Caco-2 (cell line): ENCODE data around the gene CLIC3. TPM values are rescaled to one million over a fixed set of nuclear protein-coding genes. Genes with fewer than 3 reads are reported as not detected.

ENCODE experiments used
- BruUV-seq: library from RNA; stranded (reverse); fragments of 400-500 nt; replicated peaks from 2 replicates; lab custom pipeline; 2021; lab: Mats Ljungman, UMichigan
- CTCF ChIA-PET: fragments of 300-600 bp; sonication (Branson Sonifier 250); formaldehyde crosslinking; loops from one replicate; lab custom pipeline; 2022; ENCODE audit warnings: antibody characterized with exemption; lab: Charles Lee
- POLR2A ChIA-PET: fragments of 300-600 bp; sonication (Branson Sonifier 250); formaldehyde crosslinking; loops from one replicate; lab custom pipeline; 2022; ENCODE audit warnings: antibody characterized with exemption; lab: Charles Lee
- DNase-seq, 2 experiments: peaks; one replicate each; pipeline versions ENCODE4 v3.0.0 to v3.0.0-alpha.2; 2020 to 2022
- H3K27me3 ChIP-seq: replicated peaks from 2 replicates; pipeline ENCODE4 v1.6.0; 2011; ENCODE audit warnings: low read length; ENCODE audit not compliant: control insufficient read depth, insufficient read depth
- H3K36me3 ChIP-seq: 2 replicates; pipeline ENCODE4 v1.5.1; 2011; ENCODE audit warnings: low read length; ENCODE audit not compliant: control insufficient read depth, insufficient read depth
- H3K4me1 ChIP-seq: fragments of 250-450 bp; sonication (Bioruptor Pico); 2 replicates; pipeline ENCODE4 v1.5.1; 2020; ENCODE audit warnings: mild to moderate bottlenecking
- H3K4me3 ChIP-seq: 2 replicates; pipeline ENCODE4 v1.5.1; 2011; ENCODE audit warnings: low read depth, mild to moderate bottlenecking, control low read depth, low read length
- H3K9me3 ChIP-seq: fragments of 250-450 bp; sonication (Bioruptor Pico); 2 replicates; pipeline ENCODE4 v1.5.1; 2020; ENCODE audit warnings: mild to moderate bottlenecking, moderate library complexity
- H3K27ac Mint-ChIP-seq: one replicate; pipeline ENCODE4 v1.8.0; 2022; ENCODE audit warnings: mixed read lengths; ENCODE audit not compliant: unreplicated experiment
- H3K27me3 Mint-ChIP-seq: one replicate; pipeline ENCODE4 v1.8.0; 2022; ENCODE audit warnings: mixed read lengths; ENCODE audit not compliant: insufficient read depth, unreplicated experiment
- H3K36me3 Mint-ChIP-seq: one replicate; pipeline ENCODE4 v1.8.0; 2022; ENCODE audit warnings: mild to moderate bottlenecking, mixed read lengths; ENCODE audit not compliant: insufficient read depth, unreplicated experiment
- H3K4me1 Mint-ChIP-seq: one replicate; pipeline ENCODE4 v1.8.0; 2022; ENCODE audit warnings: low read depth, mixed read lengths; ENCODE audit not compliant: unreplicated experiment
- H3K4me3 Mint-ChIP-seq: one replicate; pipeline ENCODE4 v1.8.0; 2022; ENCODE audit warnings: mild to moderate bottlenecking, moderate library complexity, mixed read lengths; ENCODE audit not compliant: unreplicated experiment
- H3K9me3 Mint-ChIP-seq: one replicate; pipeline ENCODE4 v1.8.0; 2022; ENCODE audit warnings: mixed read lengths; ENCODE audit not compliant: unreplicated experiment
- intact Hi-C: fragments of 100-400 bp; cut with micrococcal nuclease; formaldehyde crosslinking; loops from one replicate; pipeline ENCODE4 v1.10.0; 2022; ENCODE audit not compliant: unreplicated experiment
- total RNA-seq: library from RNA; stranded (reverse); gene quantifications from 2 replicates; pipeline ENCODE4 v1.2.3, GENCODE V29; 2022
- TF ChIP-seq, protein P1 (sequence below), 2 experiments: fragments of 200-600 bp in 1 of 2; IDR thresholded peaks; 1 replicate in 1 of 2; 2 replicates in 1 of 2; pipeline versions ENCODE4 v1.5.1 to v1.8.0; 2011 to 2022; ENCODE audit warnings: antibody characterized with exemption in 1 of 2, control low read depth in 1 of 2, inconsistent platforms in 1 of 2, low read depth in 1 of 2, low read length in 1 of 2, mild to moderate bottlenecking in 1 of 2, moderate library complexity in 1 of 2; ENCODE audit not compliant: insufficient read depth in 1 of 2, severe bottlenecking in 1 of 2, unreplicated experiment in 1 of 2

Gene CLIC3
- total RNA-seq, 1 experiment from 2014 or later: 4.7 TPM

- no peak overlapping the region for H3K27ac Mint-ChIP-seq
- CTCF ChIA-PET: interaction anchor here (0.5 to 2.6 kb wide), 16 partner anchors 12 to 342 kb away, joined by 3 to 42 read pairs (median 4); partner anchors contain the start of genes AJM1, CLIC3, MAN1B1 and PAXX
- TF ChIP-seq, protein P1, sequence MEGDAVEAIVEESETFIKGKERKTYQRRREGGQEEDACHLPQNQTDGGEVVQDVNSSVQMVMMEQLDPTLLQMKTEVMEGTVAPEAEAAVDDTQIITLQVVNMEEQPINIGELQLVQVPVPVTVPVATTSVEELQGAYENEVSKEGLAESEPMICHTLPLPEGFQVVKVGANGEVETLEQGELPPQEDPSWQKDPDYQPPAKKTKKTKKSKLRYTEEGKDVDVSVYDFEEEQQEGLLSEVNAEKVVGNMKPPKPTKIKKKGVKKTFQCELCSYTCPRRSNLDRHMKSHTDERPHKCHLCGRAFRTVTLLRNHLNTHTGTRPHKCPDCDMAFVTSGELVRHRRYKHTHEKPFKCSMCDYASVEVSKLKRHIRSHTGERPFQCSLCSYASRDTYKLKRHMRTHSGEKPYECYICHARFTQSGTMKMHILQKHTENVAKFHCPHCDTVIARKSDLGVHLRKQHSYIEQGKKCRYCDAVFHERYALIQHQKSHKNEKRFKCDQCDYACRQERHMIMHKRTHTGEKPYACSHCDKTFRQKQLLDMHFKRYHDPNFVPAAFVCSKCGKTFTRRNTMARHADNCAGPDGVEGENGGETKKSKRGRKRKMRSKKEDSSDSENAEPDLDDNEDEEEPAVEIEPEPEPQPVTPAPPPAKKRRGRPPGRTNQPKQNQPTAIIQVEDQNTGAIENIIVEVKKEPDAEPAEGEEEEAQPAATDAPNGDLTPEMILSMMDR (IDR thresholded peaks at IDR 0.05; ENCODE audit: insufficient read depth in 1 of 2, low read depth in 1 of 2, low read length in 1 of 2, severe bottlenecking in 1 of 2, unreplicated experiment in 1 of 2): peak; percentile 37 to 52
- peak overlapping the region; percentile 76 for H3K4me3 Mint-ChIP-seq
- intact Hi-C loops: loop anchor here (2.0 to 10.0 kb wide), 4 partner anchors 49 to 161 kb away; partner anchors contain the start of genes ABCA2, AJM1, CLIC3 and PHPT1
- no peaks in the 10 kb centered on the region for H3K9me3 Mint-ChIP-seq
- Histone ChIP-seq H3K9me3 (no peaks in the 10 kb centered on the region), H3K4me1 (peaks cover 49% of the 10 kb centered on the region), H3K36me3 (no peaks in the 10 kb centered on the region; the same call in 1 of the 2 replicates), H3K4me3 (no peak overlapping the region), H3K27me3 (no peaks in the 10 kb centered on the region)
- POLR2A ChIA-PET: interaction anchor here (1.7 kb wide), 1 partner anchor 44 kb away, joined by 13 read pairs; the partner anchor contains the start of gene PAXX
- H3K36me3 Mint-ChIP-seq: peaks cover 33% of the 10 kb centered on the region
- H3K4me1 Mint-ChIP-seq: no peaks in the 10 kb centered on the region
- H3K27me3 Mint-ChIP-seq: no peaks in the 10 kb centered on the region
- peak; percentile 68 to 75 for DNase-seq
- no TSS peak for BruUV-seq
These were observed 48.3 kb downstream of the CLIC3 start for GRCh38 chr9:136947955-136948510.

- BruUV-seq: no TSS peak
- intact Hi-C loops: loop anchor here (5.0 to 10.0 kb wide), 2 partner anchors 102 to 160 kb away; partner anchors contain the start of genes AJM1 and PHPT1
These were observed 49.1 kb downstream of the CLIC3 start for GRCh38 chr9:136947028-136947891.

More at GRCh38 chr9:136947028-136947891, 49.1 kb downstream of the CLIC3 start:
- CTCF ChIA-PET: interaction anchor here (0.5 to 2.6 kb wide), 17 partner anchors 13 to 341 kb away, joined by 3 to 42 read pairs (median 4); partner anchors contain the start of genes AJM1, CLIC3, MAN1B1 and PAXX
- Histone ChIP-seq H3K4me3 (no peak overlapping the region), H3K27me3 (no peaks in the 10 kb centered on the region), H3K36me3 (no peaks in the 10 kb centered on the region; the same call in 1 of the 2 replicates), H3K9me3 (no peaks in the 10 kb centered on the region), H3K4me1 (peaks cover 53% of the 10 kb centered on the region)
- POLR2A ChIA-PET: interaction anchor here (1.7 kb wide), 1 partner anchor 45 kb away, joined by 13 read pairs; the partner anchor contains the start of gene PAXX
- no peaks in the 10 kb centered on the region for H3K4me1 Mint-ChIP-seq
- TF ChIP-seq, protein P1 (IDR thresholded peaks at IDR 0.05; ENCODE audit: insufficient read depth in 1 of 2, low read depth in 1 of 2, low read length in 1 of 2, severe bottlenecking in 1 of 2, unreplicated experiment in 1 of 2): no peak
- no peaks in the 10 kb centered on the region for H3K27me3 Mint-ChIP-seq
- H3K27ac Mint-ChIP-seq: no peak overlapping the region
- peak overlapping the region; percentile 33 for H3K4me3 Mint-ChIP-seq
- peaks cover 40% of the 10 kb centered on the region for H3K36me3 Mint-ChIP-seq
- DNase-seq: no peak
- no peaks in the 10 kb centered on the region for H3K9me3 Mint-ChIP-seq
